GM19467 (cell line): ENCODE results near the gene SNRPB2.

Experiments
- ATAC-seq: cut with Tn5 transposase; IDR thresholded peaks from one replicate; pipeline ENCODE4 v1.9.1; 2021; ENCODE audit warnings: mild to moderate bottlenecking, moderate library complexity; ENCODE audit not compliant: unreplicated experiment

SNRPB2 gene

GRCh38 chr20:16785226-16785625 is 55.4 kb downstream of the SNRPB2 start:
- no peak for ATAC-seq
